ENCODE data around the gene FNDC10. TPM values are rescaled to one million over a fixed set of nuclear protein-coding genes. Genes with fewer than 3 reads are reported as not detected.

FNDC10 gene
- total and polyA plus RNA-seq, 9 of the 15 experiments (the other 6 are each of a cell fraction or from before 2014, with no cell fraction given): 0.08 to 6.3 (median 1.6) TPM

GRCh38 chr1:1574721-1575537 lies 25.0 kb downstream of the FNDC10 start, which contains the start of gene SSU72 (continued):
- TF ChIP-seq HMGXB4 (CRISPR knock-in tag; IDR thresholded peaks at IDR 0.05) (no peak; the same call in 1 of the 2 replicates), ZNF146 (CRISPR knock-in tag; IDR thresholded peaks at IDR 0.05; ENCODE audit: unreplicated experiment) (no peak), VEZF1 (CRISPR knock-in tag; IDR thresholded peaks at IDR 0.05) (peak; percentile 25), POU5F1 (IDR thresholded peaks at IDR 0.05; ENCODE audit: borderline replicate concordance, low read depth, low read length, partially characterized antibody) (peak; percentile 79), ZNF133 (CRISPR knock-in tag; IDR thresholded peaks at IDR 0.05) (no peak), GTF2E2 (tag; IDR thresholded peaks at IDR 0.05) (peak; percentile 95), HMBOX1 (IDR thresholded peaks at IDR 0.05) (no peak), ZNF707 (CRISPR knock-in tag; conservative IDR thresholded peaks at IDR 0.05) (no peak), TCF7L2 (IDR thresholded peaks at IDR 0.05; ENCODE audit: low read depth, low read length) (0 out of 2 replicates have a peak, but pooled peaks have one; percentile 25), TRIM28 (IDR thresholded peaks at IDR 0.05) (no peak), DPF2 (IDR thresholded peaks at IDR 0.05) (no peak), IFI16 (CRISPR knock-in tag; IDR thresholded peaks at IDR 0.05) (no peak), RCOR1 (IDR thresholded peaks at IDR 0.05; ENCODE audit: borderline replicate concordance in 1 of 2, low read depth in 2 of 2, low read length in 2 of 2) (peak; percentile 37 to 55; a peak in 2 of 4 replicates), SIX5 (IDR thresholded peaks at IDR 0.05; ENCODE audit: borderline replicate concordance in 1 of 2, insufficient read depth in 1 of 2, low read depth in 1 of 2, low read length in 2 of 2) (peak; percentile 50 to 60; a peak in 3 of 4 replicates), SREBF2 (CRISPR knock-in tag; IDR thresholded peaks at IDR 0.05) (no peak), CBX5 (IDR thresholded peaks at IDR 0.05; ENCODE audit: borderline replicate concordance, low read depth) (no peak; the same call in 1 of the 2 replicates), HMGN3 (IDR thresholded peaks at IDR 0.05; ENCODE audit: borderline replicate concordance, extremely low read depth, insufficient read length, low read depth, low read length) (peak; percentile 80)
- TF ChIP-seq, protein P1, sequence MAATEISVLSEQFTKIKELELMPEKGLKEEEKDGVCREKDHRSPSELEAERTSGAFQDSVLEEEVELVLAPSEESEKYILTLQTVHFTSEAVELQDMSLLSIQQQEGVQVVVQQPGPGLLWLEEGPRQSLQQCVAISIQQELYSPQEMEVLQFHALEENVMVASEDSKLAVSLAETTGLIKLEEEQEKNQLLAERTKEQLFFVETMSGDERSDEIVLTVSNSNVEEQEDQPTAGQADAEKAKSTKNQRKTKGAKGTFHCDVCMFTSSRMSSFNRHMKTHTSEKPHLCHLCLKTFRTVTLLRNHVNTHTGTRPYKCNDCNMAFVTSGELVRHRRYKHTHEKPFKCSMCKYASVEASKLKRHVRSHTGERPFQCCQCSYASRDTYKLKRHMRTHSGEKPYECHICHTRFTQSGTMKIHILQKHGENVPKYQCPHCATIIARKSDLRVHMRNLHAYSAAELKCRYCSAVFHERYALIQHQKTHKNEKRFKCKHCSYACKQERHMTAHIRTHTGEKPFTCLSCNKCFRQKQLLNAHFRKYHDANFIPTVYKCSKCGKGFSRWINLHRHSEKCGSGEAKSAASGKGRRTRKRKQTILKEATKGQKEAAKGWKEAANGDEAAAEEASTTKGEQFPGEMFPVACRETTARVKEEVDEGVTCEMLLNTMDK (IDR thresholded peaks at IDR 0.05; ENCODE audit: borderline replicate concordance, insufficient read depth, low read depth, low read length, poor library complexity, severe bottlenecking): no peak
- TF ChIP-seq, protein P2, sequence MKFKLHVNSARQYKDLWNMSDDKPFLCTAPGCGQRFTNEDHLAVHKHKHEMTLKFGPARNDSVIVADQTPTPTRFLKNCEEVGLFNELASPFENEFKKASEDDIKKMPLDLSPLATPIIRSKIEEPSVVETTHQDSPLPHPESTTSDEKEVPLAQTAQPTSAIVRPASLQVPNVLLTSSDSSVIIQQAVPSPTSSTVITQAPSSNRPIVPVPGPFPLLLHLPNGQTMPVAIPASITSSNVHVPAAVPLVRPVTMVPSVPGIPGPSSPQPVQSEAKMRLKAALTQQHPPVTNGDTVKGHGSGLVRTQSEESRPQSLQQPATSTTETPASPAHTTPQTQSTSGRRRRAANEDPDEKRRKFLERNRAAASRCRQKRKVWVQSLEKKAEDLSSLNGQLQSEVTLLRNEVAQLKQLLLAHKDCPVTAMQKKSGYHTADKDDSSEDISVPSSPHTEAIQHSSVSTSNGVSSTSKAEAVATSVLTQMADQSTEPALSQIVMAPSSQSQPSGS (CRISPR knock-in tag; IDR thresholded peaks at IDR 0.05): no peak; the same call in 1 of the 2 replicates

All from K562 (cell line).